Esophagus squamous epithelium (tissue), 4 donors: ENCODE results near the gene MFNG.

Source experiments
- CTCF ChIP-seq, 6 experiments: fragments of 450-650 bp in 4 of 6; fragments of 200-600 bp in 2 of 6; sonication (generic) in 2 of 6; IDR thresholded peaks; one replicate each; pipeline ENCODE4 v1.5.1; 2016 to 2019; ENCODE audit warnings: antibody characterized with exemption in 6 of 6, mild to moderate bottlenecking in 4 of 6, moderate library complexity in 4 of 6
- POLR2A ChIP-seq, 4 donors: fragments of 450-650 bp; IDR thresholded peaks; one replicate each; pipeline ENCODE4 v1.6.1; 2017; ENCODE audit warnings: antibody characterized with exemption in 4 of 4, mild to moderate bottlenecking in 4 of 4, moderate library complexity in 3 of 4

GRCh38 chr22:37440875-37441274 lies 45.3 kb downstream of the MFNG start:
- no peak for TF ChIP-seq CTCF (IDR thresholded peaks at IDR 0.05)
- no peak for TF ChIP-seq POLR2A (IDR thresholded peaks at IDR 0.05)
